ENCODE results near the gene TPO. TPM values are rescaled to one million over a fixed set of nuclear protein-coding genes. Genes with fewer than 3 reads are reported as not detected.
A peak's percentile ranks its signal among the peaks of the same experiment; 100 is the strongest.

The TPO gene
- total RNA-seq, 4 donors from 2014 or later, result 7.2 to 32.6 (median 16.6) TPM

- H3K9me3 ChIP-seq, result no peaks in the 10 kb centered on the region
- peaks cover 0 to 37% (median 4%) of the 10 kb centered on the region in 4 donors for H3K4me1 ChIP-seq
- H3K27me3 ChIP-seq, result no peaks in the 10 kb centered on the region
- DNase-seq (ENCODE audit: low spot score in 2 of 2), result no peak
- no peak for TF ChIP-seq EP300 (IDR thresholded peaks at IDR 0.05)
- no peak for TF ChIP-seq POLR2A (IDR thresholded peaks at IDR 0.05)
- no peak for TF ChIP-seq CTCF (IDR thresholded peaks at IDR 0.05)
- no peak overlapping the region for H3K4me3 ChIP-seq
- no peaks in the 10 kb centered on the region for H3K36me3 ChIP-seq
- no peak overlapping the region for H3K27ac ChIP-seq
- 79 to 88% methylated on average over 15 of the region's 15 CpGs for WGBS, 2 donors
Observed at GRCh38 chr2:1548910-1549673, 135.8 kb downstream of the TPO start.

DNA sequence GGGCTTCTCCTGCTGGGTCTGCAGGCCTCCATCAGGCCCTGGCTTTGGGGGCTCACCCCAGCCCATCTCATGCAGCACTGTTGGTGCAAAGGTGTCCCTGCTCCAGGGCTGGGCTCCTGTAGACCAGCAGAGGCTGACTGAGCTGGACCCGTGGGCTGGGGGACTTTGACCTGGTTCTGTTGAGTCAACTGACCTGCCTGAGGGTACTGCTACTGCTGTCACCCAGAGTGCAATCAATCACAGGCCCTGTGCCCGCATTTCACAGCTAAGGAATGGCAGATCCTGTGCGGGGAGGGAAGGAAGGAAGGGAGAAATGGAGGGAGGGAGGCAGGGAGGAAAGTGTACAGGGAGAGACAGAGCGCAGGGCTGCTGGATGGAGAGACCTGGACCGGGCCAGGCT lies 136.8 kb downstream of the TPO start:
- no peak overlapping the region for H3K27ac ChIP-seq
- TF ChIP-seq CTCF (IDR thresholded peaks at IDR 0.05) (no peak), EP300 (IDR thresholded peaks at IDR 0.05) (no peak), POLR2A (IDR thresholded peaks at IDR 0.05) (no peak)

DNA sequence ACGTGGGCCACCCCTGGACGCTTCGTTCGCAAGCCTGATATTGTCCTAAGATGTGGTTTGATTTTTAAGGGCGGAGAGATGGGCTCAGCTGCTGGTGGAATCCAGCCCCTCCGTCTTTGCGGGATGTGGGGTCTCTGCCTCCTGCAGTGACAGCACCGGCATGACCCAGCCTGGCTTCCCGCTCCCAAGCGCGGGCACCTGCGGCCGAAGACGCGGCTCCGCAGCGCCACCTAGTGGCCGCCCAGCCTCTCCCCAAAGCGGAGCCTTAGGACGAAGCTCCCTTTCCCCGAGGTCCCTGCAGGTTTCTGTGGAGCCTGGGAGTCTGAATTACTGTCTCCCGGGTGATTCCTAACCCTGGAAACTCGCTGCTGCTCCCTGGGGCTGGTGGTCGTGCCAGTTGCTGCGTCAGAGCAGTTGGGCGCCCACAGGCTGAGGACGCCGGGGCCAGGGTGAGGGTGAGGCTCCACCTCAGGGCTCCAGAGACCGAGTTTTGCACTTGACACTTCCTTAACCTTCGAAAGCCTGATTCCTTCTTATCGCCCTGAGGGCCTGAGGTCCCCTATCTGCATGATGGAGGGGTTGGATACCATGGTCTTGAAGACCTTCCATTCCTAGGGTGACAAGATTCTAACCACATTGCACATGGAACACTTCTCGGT lies 137.5 kb downstream of the TPO start:
- Histone ChIP-seq H3K9me3 (no peaks in the 10 kb centered on the region), H3K27me3 (no peaks in the 10 kb centered on the region), H3K27ac (no peak overlapping the region), H3K4me3 (no peak overlapping the region), H3K36me3 (no peaks in the 10 kb centered on the region), H3K4me1 (peaks cover 0 to 38% (median 4%) of the 10 kb centered on the region in 4 donors)
- WGBS, 2 donors, result 27 to 32% methylated on average over 28 to 31 of the region's 32 CpGs
- TF ChIP-seq CTCF (IDR thresholded peaks at IDR 0.05), result peak; percentile 89 to 95 (median 94)
- TF ChIP-seq POLR2A (IDR thresholded peaks at IDR 0.05), result no peak
- TF ChIP-seq EP300 (IDR thresholded peaks at IDR 0.05), result no peak
- peak in 1 of 2 donors; percentile 24 for DNase-seq (ENCODE audit: low spot score in 2 of 2)

More for the DNA sequence above, 136.8 kb downstream of the TPO start:
- Histone ChIP-seq H3K4me1 (peaks cover 0 to 41% (median 4%) of the 10 kb centered on the region in 4 donors), H3K9me3 (no peaks in the 10 kb centered on the region), H3K27me3 (no peaks in the 10 kb centered on the region), H3K36me3 (no peaks in the 10 kb centered on the region), H3K4me3 (no peak overlapping the region)
- 72 to 74% methylated on average over 5 of the region's 5 CpGs for WGBS, 2 donors
- DNase-seq (ENCODE audit: low spot score in 2 of 2), result no peak

DNA sequence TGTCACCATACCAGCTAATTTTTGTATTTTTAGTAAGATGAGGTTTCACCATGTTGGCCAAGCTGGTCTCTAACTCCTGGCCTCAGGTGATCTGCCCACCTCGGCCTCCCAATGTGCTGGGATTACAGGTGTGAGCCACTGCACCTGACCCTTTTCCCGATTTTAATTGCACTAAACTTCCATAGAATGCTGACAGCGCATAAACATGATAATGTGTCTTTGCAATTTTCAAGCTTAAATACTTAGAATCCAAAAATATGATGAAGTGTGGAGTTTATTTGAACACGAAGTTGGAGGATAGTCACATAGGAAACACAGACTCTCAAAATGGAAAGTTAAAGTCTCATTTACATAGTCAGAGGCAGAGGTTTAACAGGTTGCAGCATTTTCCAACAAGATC lies 138.6 kb downstream of the TPO start:
- Histone ChIP-seq H3K4me1 (peaks cover 0 to 32% (median 4%) of the 10 kb centered on the region in 4 donors), H3K36me3 (no peaks in the 10 kb centered on the region), H3K27me3 (no peaks in the 10 kb centered on the region), H3K27ac (peak overlapping the region in 1 of 4 donors; percentile 78), H3K4me3 (no peak overlapping the region), H3K9me3 (no peaks in the 10 kb centered on the region)
- WGBS, 2 donors, result 93 to 96% methylated on average over 4 of the region's 4 CpGs
- no peak for DNase-seq (ENCODE audit: low spot score in 2 of 2)
- no peak for TF ChIP-seq POLR2A (IDR thresholded peaks at IDR 0.05)
- no peak for TF ChIP-seq CTCF (IDR thresholded peaks at IDR 0.05)
- no peak for TF ChIP-seq EP300 (IDR thresholded peaks at IDR 0.05)

DNA sequence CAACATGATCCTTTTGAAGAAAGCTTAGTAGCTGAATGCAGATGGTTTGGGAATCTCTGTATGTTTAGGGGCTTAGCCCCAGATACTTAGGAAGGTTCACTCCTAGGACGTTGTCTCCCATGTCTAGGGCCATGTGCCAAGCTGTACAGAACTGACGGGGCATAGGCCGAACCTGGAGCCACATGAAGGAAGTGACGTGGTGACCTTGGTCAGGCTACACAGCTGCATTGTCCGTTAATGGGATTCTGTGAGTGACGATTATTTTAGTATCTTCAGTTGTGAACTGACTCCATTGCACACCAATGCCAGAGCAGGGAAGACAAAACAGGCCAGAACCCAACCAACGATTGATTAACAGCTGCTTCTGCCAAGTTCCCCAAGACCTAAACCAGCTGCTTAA lies 139.3 kb downstream of the TPO start:
- no peaks in the 10 kb centered on the region for H3K27me3 ChIP-seq
- no peak for DNase-seq (ENCODE audit: low spot score in 2 of 2)
- H3K4me3 ChIP-seq, result no peak overlapping the region
- TF ChIP-seq CTCF (IDR thresholded peaks at IDR 0.05) (no peak), POLR2A (IDR thresholded peaks at IDR 0.05) (no peak), EP300 (IDR thresholded peaks at IDR 0.05) (no peak)
- WGBS, 2 donors, result 72 to 74% methylated on average over 7 of the region's 7 CpGs
- peak overlapping the region in 2 of 4 donors; percentile 63 to 78 for H3K27ac ChIP-seq
- H3K36me3 ChIP-seq, result no peaks in the 10 kb centered on the region
- no peaks in the 10 kb centered on the region for H3K9me3 ChIP-seq
- peaks cover 0 to 32% (median 4%) of the 10 kb centered on the region in 4 donors for H3K4me1 ChIP-seq
